GM21390 (cell line): Measurements from ENCODE around the gene GRAMD1A.
"Not testable (repeated sequence)": the region's sequence is repeated elsewhere in the genome, so short reads cannot be mapped to it uniquely, and the experiment has no call there.

ENCODE experiments used
- ATAC-seq: cut with Tn5 transposase; IDR thresholded peaks from one replicate; pipeline ENCODE4 v1.9.1; 2021; ENCODE audit not compliant: unreplicated experiment

The GRAMD1A gene

GRCh38 chr19:34999498-35000337 is at the start of gene GRAMD1A:
Gene GRAMD1A, plus strand, starts transcription at chr19:35000323. Its CDS starts 156 bp downstream, at chr19:35000479.
- ATAC-seq, result peak; percentile 64

- ATAC-seq, result no peak
These were observed 47.0 kb upstream of the GRAMD1A start for GRCh38 chr19:34953092-34953491.

GRCh38 chr19:34957830-34958751 is 42.0 kb upstream of the GRAMD1A start:
- no peak for ATAC-seq

GRCh38 chr19:34959021-34959420 is 41.1 kb upstream of the GRAMD1A start:
- no peak for ATAC-seq

GRCh38 chr19:34960103-34960805 is 39.9 kb upstream of the GRAMD1A start:
- no peak for ATAC-seq

GRCh38 chr19:34960940-34961679 is 39.0 kb upstream of the GRAMD1A start:
- no peak for ATAC-seq

- ATAC-seq, result no peak
These were observed 38.1 kb upstream of the GRAMD1A start for GRCh38 chr19:34961775-34962686.

GRCh38 chr19:34962687-34963572 is 37.2 kb upstream of the GRAMD1A start:
- no peak for ATAC-seq

- no peak for ATAC-seq
These were observed 36.3 kb upstream of the GRAMD1A start, which contains the start of gene ZNF792 for GRCh38 chr19:34963573-34964406. Gene ZNF792, minus strand, starts transcription at chr19:34964229. Its CDS starts 567 bp downstream, at chr19:34963662.

GRCh38 chr19:34964598-34964997 is 35.5 kb upstream of the GRAMD1A start:
- ATAC-seq, result no peak

GRCh38 chr19:34965505-34965904 is 34.6 kb upstream of the GRAMD1A start:
- not testable (repeated sequence) for ATAC-seq

GRCh38 chr19:34967551-34967950 is 32.6 kb upstream of the GRAMD1A start:
- ATAC-seq, result no peak

GRCh38 chr19:34969721-34970120 is 30.4 kb upstream of the GRAMD1A start:
- ATAC-seq, result no peak

- not testable (repeated sequence) for ATAC-seq
These were observed 29.8 kb upstream of the GRAMD1A start for GRCh38 chr19:34970185-34970780.

GRCh38 chr19:34972163-34972705 is 27.9 kb upstream of the GRAMD1A start:
- ATAC-seq, result no peak

- ATAC-seq, result no peak
These were observed 25.5 kb upstream of the GRAMD1A start for GRCh38 chr19:34974646-34975045.

GRCh38 chr19:34975056-34975455 is 25.1 kb upstream of the GRAMD1A start:
- no peak for ATAC-seq
